Progenitor cell of endocrine pancreas (in vitro differentiated cells): ENCODE measurements around the gene CT47C1. TPM values are rescaled to one million over a fixed set of nuclear protein-coding genes. Genes with fewer than 3 reads are reported as not detected.

ENCODE experiments used
- DNase-seq: peaks from one replicate; pipeline ENCODE4 v3.0.0; 2021; ENCODE audit warnings: low spot score; ENCODE audit not compliant: unreplicated experiment
- H3K27ac Mint-ChIP-seq: 2 replicates; pipeline ENCODE4 v1.8.0; 2021; ENCODE audit warnings: mild to moderate bottlenecking, moderate library complexity, mixed read lengths
- H3K27me3 Mint-ChIP-seq: 2 replicates; pipeline ENCODE4 v1.8.0; 2021; ENCODE audit warnings: mixed read lengths
- H3K36me3 Mint-ChIP-seq: 2 replicates; pipeline ENCODE4 v1.8.0; 2022; ENCODE audit warnings: mixed read lengths; ENCODE audit not compliant: insufficient read depth
- H3K4me1 Mint-ChIP-seq: 2 replicates; pipeline ENCODE4 v1.8.0; 2021; ENCODE audit warnings: low read depth, mixed read lengths
- H3K4me3 Mint-ChIP-seq: 2 replicates; pipeline ENCODE4 v1.8.0; 2021; ENCODE audit warnings: low read depth, mild to moderate bottlenecking, moderate library complexity, mixed read lengths
- H3K9me3 Mint-ChIP-seq: 2 replicates; pipeline ENCODE4 v1.8.0; 2021; ENCODE audit warnings: low read depth, mixed read lengths
- total RNA-seq: library from RNA; stranded (reverse); gene quantifications from 2 replicates; pipeline ENCODE4 v1.2.1, GENCODE V29; 2021
- TF ChIP-seq, protein P1 (sequence below): fragments of 200-600 bp; sonication (generic); IDR thresholded peaks from one replicate; pipeline ENCODE4 v1.5.0; 2021; ENCODE audit warnings: antibody characterized with exemption, mild to moderate bottlenecking; ENCODE audit not compliant: unreplicated experiment

Gene CT47C1
- total RNA-seq, 1 donor from 2014 or later, result not detected

GRCh38 chrX:119069128-119069527, 3.7 kb upstream of the CT47C1 start:
- TF ChIP-seq, protein P1, sequence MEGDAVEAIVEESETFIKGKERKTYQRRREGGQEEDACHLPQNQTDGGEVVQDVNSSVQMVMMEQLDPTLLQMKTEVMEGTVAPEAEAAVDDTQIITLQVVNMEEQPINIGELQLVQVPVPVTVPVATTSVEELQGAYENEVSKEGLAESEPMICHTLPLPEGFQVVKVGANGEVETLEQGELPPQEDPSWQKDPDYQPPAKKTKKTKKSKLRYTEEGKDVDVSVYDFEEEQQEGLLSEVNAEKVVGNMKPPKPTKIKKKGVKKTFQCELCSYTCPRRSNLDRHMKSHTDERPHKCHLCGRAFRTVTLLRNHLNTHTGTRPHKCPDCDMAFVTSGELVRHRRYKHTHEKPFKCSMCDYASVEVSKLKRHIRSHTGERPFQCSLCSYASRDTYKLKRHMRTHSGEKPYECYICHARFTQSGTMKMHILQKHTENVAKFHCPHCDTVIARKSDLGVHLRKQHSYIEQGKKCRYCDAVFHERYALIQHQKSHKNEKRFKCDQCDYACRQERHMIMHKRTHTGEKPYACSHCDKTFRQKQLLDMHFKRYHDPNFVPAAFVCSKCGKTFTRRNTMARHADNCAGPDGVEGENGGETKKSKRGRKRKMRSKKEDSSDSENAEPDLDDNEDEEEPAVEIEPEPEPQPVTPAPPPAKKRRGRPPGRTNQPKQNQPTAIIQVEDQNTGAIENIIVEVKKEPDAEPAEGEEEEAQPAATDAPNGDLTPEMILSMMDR, result no peak
- no peaks in the 10 kb centered on the region for H3K4me1 Mint-ChIP-seq
- DNase-seq, result no peak
- no peaks in the 10 kb centered on the region for H3K27me3 Mint-ChIP-seq
- H3K9me3 Mint-ChIP-seq, result peaks cover 4% of the 10 kb centered on the region
- H3K4me3 Mint-ChIP-seq, result no peak overlapping the region
- H3K36me3 Mint-ChIP-seq, result no peaks in the 10 kb centered on the region
- no peak overlapping the region for H3K27ac Mint-ChIP-seq

DNA sequence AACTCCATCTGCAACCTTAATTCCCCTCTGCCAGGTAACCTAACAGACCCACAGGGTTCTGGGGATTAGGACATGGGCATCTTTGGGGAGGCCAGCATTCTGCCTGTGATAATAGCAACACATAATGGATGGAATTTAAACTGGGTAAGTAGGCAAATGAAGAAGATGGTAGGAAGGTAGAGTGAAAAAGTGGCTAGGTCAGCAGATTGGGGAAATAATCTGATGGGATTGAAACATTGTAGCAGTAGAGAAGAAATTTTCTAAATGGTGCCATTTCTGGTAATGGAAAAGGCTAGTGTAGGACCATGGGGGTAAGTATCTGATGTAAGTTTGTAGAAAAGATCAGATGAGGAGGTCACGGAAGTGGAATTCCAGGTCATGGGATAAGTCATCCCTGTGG, 3.0 kb upstream of the CT47C1 start:
- no peaks in the 10 kb centered on the region for H3K4me1 Mint-ChIP-seq
- H3K4me3 Mint-ChIP-seq, result no peak overlapping the region
- TF ChIP-seq, protein P1, result no peak
- H3K27ac Mint-ChIP-seq, result no peak overlapping the region
- H3K9me3 Mint-ChIP-seq, result peaks cover 3% of the 10 kb centered on the region
- H3K27me3 Mint-ChIP-seq, result no peaks in the 10 kb centered on the region
- DNase-seq, result no peak
- no peaks in the 10 kb centered on the region for H3K36me3 Mint-ChIP-seq

- H3K36me3 Mint-ChIP-seq, result no peaks in the 10 kb centered on the region
- no peak overlapping the region for H3K4me3 Mint-ChIP-seq
- TF ChIP-seq, protein P1, result no peak
- H3K4me1 Mint-ChIP-seq, result no peaks in the 10 kb centered on the region
- no peaks in the 10 kb centered on the region for H3K27me3 Mint-ChIP-seq
- peaks cover 3% of the 10 kb centered on the region for H3K9me3 Mint-ChIP-seq
- no peak overlapping the region for H3K27ac Mint-ChIP-seq
- no peak for DNase-seq
Measured at GRCh38 chrX:119071381-119071780, 1.4 kb upstream of the CT47C1 start.

DNA sequence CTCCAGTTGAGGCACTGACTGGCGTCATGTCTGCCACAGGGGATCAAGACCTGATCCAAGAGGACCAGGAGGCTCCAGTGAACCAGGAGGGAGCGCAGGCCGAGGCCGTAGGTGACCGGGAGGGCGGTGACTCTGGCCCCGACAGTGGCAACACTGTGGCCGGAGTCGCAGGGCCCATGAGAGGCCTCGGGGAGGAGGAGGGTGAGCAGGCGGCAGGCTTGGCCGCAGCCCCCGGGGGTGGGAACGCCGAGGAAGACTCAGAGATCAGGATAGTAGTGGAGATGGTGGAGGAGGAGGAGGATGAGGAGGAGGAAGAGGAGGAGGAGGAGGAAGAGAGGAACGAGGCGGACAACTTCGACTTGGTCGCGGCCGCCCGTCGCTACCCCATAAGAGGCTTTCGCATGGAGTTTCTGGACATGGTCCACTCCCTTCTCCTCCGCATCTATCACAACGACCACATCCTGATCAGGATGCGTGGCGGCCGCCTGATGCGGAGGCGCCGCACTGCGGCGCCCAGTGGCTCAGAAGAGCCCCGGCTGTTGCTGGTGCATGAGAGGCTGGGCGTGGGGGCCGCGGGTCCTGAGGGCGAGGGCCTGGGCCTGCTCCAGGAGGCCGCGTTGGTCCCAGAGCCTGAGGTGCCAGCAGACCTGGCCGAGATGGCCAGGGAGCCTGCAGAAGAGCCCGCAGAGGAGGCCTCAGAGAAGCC, 560 bp downstream of the CT47C1 start:
- H3K27ac Mint-ChIP-seq, result no peak overlapping the region
- H3K4me3 Mint-ChIP-seq, result no peak overlapping the region

DNA sequence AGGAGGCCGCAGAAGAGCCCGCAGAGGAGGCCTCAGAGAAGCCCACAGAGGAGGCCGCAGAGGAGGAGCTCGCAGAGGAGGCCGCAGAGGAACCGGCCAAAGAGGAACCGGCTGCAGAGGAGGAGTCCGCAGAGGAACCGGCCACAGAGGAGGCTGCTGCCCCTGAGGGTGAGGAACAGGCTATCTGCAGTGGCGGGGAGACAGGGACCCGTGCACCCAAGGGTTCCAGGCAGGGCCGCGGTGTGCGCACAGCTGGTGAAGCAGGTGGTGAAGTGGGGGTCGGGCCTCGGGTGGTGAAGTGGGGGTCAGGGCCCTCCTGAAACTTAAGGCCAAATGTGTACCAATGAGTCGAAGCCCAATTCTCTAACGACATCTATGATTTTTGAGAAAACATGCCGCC, 1.1 kb downstream of the CT47C1 start:
- TF ChIP-seq, protein P1, result no peak
- Mint-ChIP-seq H3K27ac (no peak overlapping the region), H3K36me3 (no peaks in the 10 kb centered on the region), H3K27me3 (no peaks in the 10 kb centered on the region), H3K4me3 (no peak overlapping the region), H3K4me1 (no peaks in the 10 kb centered on the region), H3K9me3 (peaks cover 10% of the 10 kb centered on the region)
- DNase-seq, result no peak

More for the DNA sequence above, 560 bp downstream of the CT47C1 start:
- TF ChIP-seq, protein P1, result no peak
- Mint-ChIP-seq H3K9me3 (peaks cover 7% of the 10 kb centered on the region), H3K36me3 (no peaks in the 10 kb centered on the region), H3K27me3 (no peaks in the 10 kb centered on the region), H3K4me1 (no peaks in the 10 kb centered on the region)
- DNase-seq, result no peak
